Lower lobe of right lung (tissue), 2 donors: ENCODE data around the gene TM4SF5. TPM values are rescaled to one million over a fixed set of nuclear protein-coding genes. Genes with fewer than 3 reads are reported as not detected.

Experiments
- ATAC-seq, 2 donors: fragments of 200-7000 bp; cut with Tn5 transposase; one replicate each; pipeline ENCODE4 v1.9.1; 2020 to 2022; ENCODE audit warnings: mild to moderate bottlenecking in 2 of 2, moderate library complexity in 2 of 2
- DNase-seq: peaks from one replicate; pipeline ENCODE4 v3.0.0-alpha.2; 2020
- H3K27ac ChIP-seq: fragments of 200-600 bp; one replicate; pipeline ENCODE4 v1.8.0; 2022
- H3K27me3 ChIP-seq: fragments of 200-600 bp; one replicate; pipeline ENCODE4 v1.8.0; 2022; ENCODE audit warnings: low read depth
- H3K36me3 ChIP-seq: fragments of 200-600 bp; one replicate; pipeline ENCODE4 v1.8.0; 2022; ENCODE audit warnings: mild to moderate bottlenecking
- H3K4me1 ChIP-seq: fragments of 200-600 bp; one replicate; pipeline ENCODE4 v1.8.0; 2022
- H3K4me3 ChIP-seq: fragments of 200-600 bp; one replicate; pipeline ENCODE4 v1.8.0; 2022; ENCODE audit warnings: mild to moderate bottlenecking
- H3K9me3 ChIP-seq: fragments of 200-600 bp; one replicate; pipeline ENCODE4 v1.8.0; 2022
- CTCF ChIP-seq: fragments of 200-600 bp; IDR thresholded peaks from one replicate; pipeline ENCODE4 v1.8.0; 2022; ENCODE audit warnings: antibody characterized with exemption, mild to moderate bottlenecking
- intact Hi-C: fragments of 100-400 bp; cut with DNase I; formaldehyde crosslinking; loops from one replicate; pipeline ENCODE4 v1.11.0; 2022
- long read RNA-seq: library from polyadenylated mRNA; unstranded; transcript quantifications from one replicate; pipeline ENCODE4 v2.0.0, GENCODE V29; 2021
- total RNA-seq: library from RNA; stranded (reverse); fragmentation: NEBNext Ultra II Directional; extraction: Animal tissue kit (Norgen Biotek cat#: 25700); gene quantifications from one replicate; pipeline ENCODE4 v1.2.1, GENCODE V29; 2021
- donor health status: DM: no; HTN: yes; CAD: no; lungs with severe emphysema.

The TM4SF5 gene, protein sequence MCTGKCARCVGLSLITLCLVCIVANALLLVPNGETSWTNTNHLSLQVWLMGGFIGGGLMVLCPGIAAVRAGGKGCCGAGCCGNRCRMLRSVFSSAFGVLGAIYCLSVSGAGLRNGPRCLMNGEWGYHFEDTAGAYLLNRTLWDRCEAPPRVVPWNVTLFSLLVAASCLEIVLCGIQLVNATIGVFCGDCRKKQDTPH
- not detected for total RNA-seq
- long read RNA-seq, result 0 reads

DNA sequence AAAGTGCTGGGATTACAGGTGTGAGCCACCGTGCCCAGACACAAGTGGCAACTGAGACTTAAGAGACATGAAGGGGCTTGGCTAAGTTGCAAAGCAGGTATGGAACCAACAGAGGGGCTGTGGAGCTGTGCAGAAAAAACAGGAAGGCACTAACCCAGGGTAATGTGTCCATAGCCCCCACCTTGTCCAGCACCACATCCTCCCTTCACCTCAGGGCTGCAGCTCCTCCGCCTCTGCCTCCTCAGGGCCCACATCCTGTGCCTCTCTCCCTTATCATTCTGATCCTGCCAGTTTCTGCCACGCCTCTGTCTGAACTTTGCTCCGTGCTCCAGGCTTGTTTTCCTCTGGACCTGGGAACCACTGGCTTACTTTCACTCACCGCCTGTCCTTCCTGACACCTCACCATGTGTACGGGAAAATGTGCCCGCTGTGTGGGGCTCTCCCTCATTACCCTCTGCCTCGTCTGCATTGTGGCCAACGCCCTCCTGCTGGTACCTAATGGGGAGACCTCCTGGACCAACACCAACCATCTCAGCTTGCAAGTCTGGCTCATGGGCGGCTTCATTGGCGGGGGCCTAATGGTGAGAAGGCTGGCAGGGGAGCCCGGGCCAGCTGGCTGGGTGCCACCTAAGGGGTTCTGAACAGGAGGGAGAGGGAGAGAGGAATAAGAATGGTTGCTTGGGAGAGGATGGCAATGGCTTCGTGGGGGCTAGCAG lies at the start of gene TM4SF5:
Gene TM4SF5, plus strand, starts transcription at position 368 of the 716 bp plus-strand sequence. Its CDS starts 37 bp downstream, at position 405.
- H3K4me1 ChIP-seq, result peaks cover 9% of the 10 kb centered on the region
- no peak within 1 kb of the TSS for H3K4me3 ChIP-seq
- no peak for TF ChIP-seq CTCF
- H3K36me3 ChIP-seq, result no peaks in the 10 kb centered on the region
- H3K27me3 ChIP-seq, result no peaks in the 10 kb centered on the region
- intact Hi-C loops, result no loop called here
- H3K9me3 ChIP-seq, result no peaks in the 10 kb centered on the region
- no peak for DNase-seq
- ATAC-seq, result no peak
- no peak within 1 kb of the TSS for H3K27ac ChIP-seq

DNA sequence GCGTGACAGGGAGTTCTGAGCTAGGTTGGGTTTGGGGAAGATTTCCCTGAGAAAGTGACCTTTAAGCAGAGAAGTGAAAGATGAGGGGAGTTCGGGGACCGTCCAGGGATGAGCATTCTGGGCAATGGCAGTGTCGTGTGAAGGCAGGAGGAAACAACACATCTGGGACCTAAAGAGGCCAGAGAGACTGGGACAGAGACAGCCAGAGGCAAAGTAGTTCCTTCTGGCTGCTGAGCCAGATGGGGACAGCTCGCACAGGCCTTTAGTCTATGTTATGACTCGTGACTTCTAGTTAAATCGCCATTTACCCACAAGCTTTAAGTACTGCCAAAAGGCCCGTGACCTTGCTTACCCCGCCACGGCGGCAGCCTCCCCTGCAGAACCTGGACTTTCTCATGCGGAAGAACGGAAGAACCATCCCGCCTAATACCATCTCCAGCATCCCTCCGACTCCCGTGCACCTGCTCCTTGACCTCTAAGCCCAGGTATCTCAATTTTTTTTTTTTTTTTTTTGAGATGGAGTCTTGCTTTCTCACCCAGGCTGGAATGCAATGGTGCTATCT lies 48.9 kb upstream of the TM4SF5 start:
- Histone ChIP-seq H3K4me3 (no peak overlapping the region), H3K4me1 (peaks cover 19% of the 10 kb centered on the region), H3K9me3 (no peaks in the 10 kb centered on the region), H3K27ac (no peak overlapping the region), H3K27me3 (no peaks in the 10 kb centered on the region), H3K36me3 (peaks cover 30% of the 10 kb centered on the region)
- intact Hi-C loops, result no loop called here
- DNase-seq, result peak; percentile 17
- no peak for ATAC-seq
- TF ChIP-seq CTCF, result no peak

DNA sequence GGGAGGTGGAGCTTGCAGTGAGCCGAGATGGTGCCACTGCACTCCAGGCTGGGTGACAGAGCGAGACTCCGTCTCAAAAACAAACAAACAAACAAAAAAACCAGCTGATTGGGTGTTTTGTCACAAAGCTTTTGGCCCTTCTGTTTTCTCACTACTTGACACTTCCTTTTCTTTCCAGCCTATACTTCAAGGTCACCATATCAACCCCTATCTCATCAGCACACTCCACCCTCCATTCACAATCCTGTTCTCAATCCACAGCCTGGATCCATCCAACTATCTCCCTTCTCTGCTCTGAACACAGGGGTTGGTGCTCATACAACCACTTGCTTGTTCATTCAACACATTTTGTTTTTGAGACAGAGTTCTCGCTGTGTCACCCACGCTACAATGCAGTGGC lies 47.0 kb upstream of the TM4SF5 start:
- intact Hi-C loops, result no loop called here
- Histone ChIP-seq H3K27ac (no peak overlapping the region), H3K9me3 (no peaks in the 10 kb centered on the region), H3K36me3 (peaks cover 11% of the 10 kb centered on the region), H3K4me1 (peaks cover 20% of the 10 kb centered on the region), H3K27me3 (no peaks in the 10 kb centered on the region), H3K4me3 (no peak overlapping the region)
- DNase-seq, result peak; percentile 11
- no peak for TF ChIP-seq CTCF
- no peak for ATAC-seq

GRCh38 chr17:4725646-4726310 lies 45.9 kb upstream of the TM4SF5 start:
- H3K4me3 ChIP-seq, result no peak overlapping the region
- H3K4me1 ChIP-seq, result peaks cover 19% of the 10 kb centered on the region
- H3K36me3 ChIP-seq, result peaks cover under 1% of the 10 kb centered on the region
- H3K27ac ChIP-seq, result peak overlapping the region; percentile 60
- ATAC-seq, result peak in 1 of 2 donors; percentile 3
- no peak for DNase-seq
- TF ChIP-seq CTCF, result no peak
- no peaks in the 10 kb centered on the region for H3K27me3 ChIP-seq
- H3K9me3 ChIP-seq, result no peaks in the 10 kb centered on the region
- intact Hi-C loops, result no loop called here

GRCh38 chr17:4728124-4728523 lies 43.6 kb upstream of the TM4SF5 start:
- peak; percentile 70 for DNase-seq
- Histone ChIP-seq H3K9me3 (no peaks in the 10 kb centered on the region), H3K4me1 (peaks cover 23% of the 10 kb centered on the region), H3K27ac (peak overlapping the region; percentile 46), H3K4me3 (no peak overlapping the region), H3K27me3 (no peaks in the 10 kb centered on the region), H3K36me3 (peaks cover 7% of the 10 kb centered on the region)
- intact Hi-C loops, result no loop called here
- ATAC-seq, result peak in 1 of 2 donors; percentile 7
- TF ChIP-seq CTCF, result no peak
